GM12878 (cell line): ENCODE measurements around the gene CBX7. TPM values are rescaled to one million over a fixed set of nuclear protein-coding genes. Genes with fewer than 3 reads are reported as not detected.

Source experiments
- CREM ChIP-seq: IDR thresholded peaks from 2 replicates; pipeline ENCODE4 v1.6.1; 2014; ENCODE audit warnings: antibody characterized with exemption, low read depth
- DPF2 ChIP-seq: fragments of 450-650 bp; IDR thresholded peaks from 2 replicates; pipeline ENCODE4 v1.6.1; 2017; ENCODE audit warnings: mild to moderate bottlenecking
- KAT2A ChIP-seq: conservative IDR thresholded peaks from 2 replicates; pipeline ENCODE4 v1.6.1; 2011; ENCODE audit warnings: low read depth, low read length; ENCODE audit not compliant: control insufficient read depth
- MEF2B ChIP-seq: fragments of 450-650 bp; IDR thresholded peaks from 2 replicates; pipeline ENCODE4 v1.6.1; 2018; ENCODE audit warnings: mild to moderate bottlenecking, moderate library complexity; ENCODE audit not compliant: partially characterized antibody, poor library complexity, severe bottlenecking
- NR2C1 ChIP-seq: fragments of 450-650 bp; IDR thresholded peaks from 2 replicates; pipeline ENCODE4 v1.6.1; 2017; ENCODE audit warnings: antibody characterized with exemption, mild to moderate bottlenecking, moderate library complexity
- POLR2AphosphoS5 ChIP-seq: IDR thresholded peaks from 2 replicates; pipeline ENCODE4 v1.6.1; 2011; ENCODE audit warnings: mild to moderate bottlenecking, low read length, inconsistent platforms
- RFX5 ChIP-seq: IDR thresholded peaks from 2 replicates; pipeline ENCODE4 v1.6.1; 2011; ENCODE audit warnings: low read depth, low read length, improper control_type of control experiment
- SRF ChIP-seq, 2 experiments: IDR thresholded peaks; 2 replicates each; pipeline ENCODE4 v1.6.1; 2011; ENCODE audit warnings: low read depth in 2 of 2, low read length in 2 of 2, mild to moderate bottlenecking in 1 of 2, moderate library complexity in 1 of 2
- SUZ12 ChIP-seq: fragments of 200-600 bp; sonication (generic); IDR thresholded peaks from one replicate; pipeline ENCODE4 v1.6.1; 2018; ENCODE audit warnings: antibody characterized with exemption, mild to moderate bottlenecking; ENCODE audit not compliant: unreplicated experiment
- TCF12 ChIP-seq: IDR thresholded peaks from 2 replicates; pipeline ENCODE4 v1.6.1; 2011; ENCODE audit warnings: low read depth, mild to moderate bottlenecking, low read length
- ZNF207 ChIP-seq: fragments of 450-650 bp; IDR thresholded peaks from 2 replicates; pipeline ENCODE4 v1.6.1; 2014; ENCODE audit warnings: antibody characterized with exemption, mild to moderate bottlenecking, borderline replicate concordance
- polyA plus RNA-seq, 11 experiments: library from polyadenylated mRNA; depleted of rRNA in 4 of 11; unstranded in 6 of 11; stranded (reverse) in 5 of 11; fragments of >200 nt; fragmentation: Nextera tagmentation in 4 of 11; fragmentation: Illumina TruSeq in 1 of 11; extraction: Ambion mirVana in 4 of 11; extraction: Trizol in 1 of 11; gene quantifications; 1 replicate in 1 of 11; 2 replicates in 10 of 11; pipeline versions ENCODE4 v1.2.1 to v1.2.3, GENCODE V29; 2011 to 2016; ENCODE audit warnings: inconsistent platforms in 2 of 11, missing spikeins in 2 of 11, low read depth in 1 of 11
- total RNA-seq, 4 experiments: library from RNA; depleted of rRNA in 3 of 4; stranded (reverse); fragments of >200 nt in 3 of 4; fragmentation: Illumina TruSeq in 1 of 4; extraction: Trizol in 1 of 4; gene quantifications; 2 replicates each; pipeline versions ENCODE4 v1.2.1 to v1.2.3, GENCODE V29; 2013 to 2021
- TF ChIP-seq, protein P1 (sequence below): IDR thresholded peaks from 2 replicates; pipeline ENCODE4 v1.6.1; 2012; ENCODE audit warnings: improper control_type of control experiment, low read depth, low read length; ENCODE audit not compliant: insufficient replicate concordance
- TF ChIP-seq, protein P2 (sequence below): IDR thresholded peaks from 2 replicates; pipeline ENCODE4 v1.6.1; 2012; ENCODE audit warnings: low read depth, low read length, improper control_type of control experiment
- TF ChIP-seq, protein P3 (sequence below): fragments of 450-650 bp; IDR thresholded peaks from 2 replicates; pipeline ENCODE4 v1.6.1; 2018; ENCODE audit warnings: borderline replicate concordance, mild to moderate bottlenecking; ENCODE audit not compliant: partially characterized antibody
- TF ChIP-seq, protein P4 (sequence below): IDR thresholded peaks from 2 replicates; pipeline ENCODE4 v1.6.1; 2011; ENCODE audit warnings: borderline replicate concordance, low read depth, mild to moderate bottlenecking, moderate library complexity, low read length; ENCODE audit not compliant: insufficient read depth, poor library complexity, severe bottlenecking

Gene CBX7
- total and polyA plus RNA-seq, 10 of the 15 experiments (the other 5 are each of a cell fraction or from before 2014, with no cell fraction given): 0.18 to 17.2 (median 5.6) TPM

DNA sequence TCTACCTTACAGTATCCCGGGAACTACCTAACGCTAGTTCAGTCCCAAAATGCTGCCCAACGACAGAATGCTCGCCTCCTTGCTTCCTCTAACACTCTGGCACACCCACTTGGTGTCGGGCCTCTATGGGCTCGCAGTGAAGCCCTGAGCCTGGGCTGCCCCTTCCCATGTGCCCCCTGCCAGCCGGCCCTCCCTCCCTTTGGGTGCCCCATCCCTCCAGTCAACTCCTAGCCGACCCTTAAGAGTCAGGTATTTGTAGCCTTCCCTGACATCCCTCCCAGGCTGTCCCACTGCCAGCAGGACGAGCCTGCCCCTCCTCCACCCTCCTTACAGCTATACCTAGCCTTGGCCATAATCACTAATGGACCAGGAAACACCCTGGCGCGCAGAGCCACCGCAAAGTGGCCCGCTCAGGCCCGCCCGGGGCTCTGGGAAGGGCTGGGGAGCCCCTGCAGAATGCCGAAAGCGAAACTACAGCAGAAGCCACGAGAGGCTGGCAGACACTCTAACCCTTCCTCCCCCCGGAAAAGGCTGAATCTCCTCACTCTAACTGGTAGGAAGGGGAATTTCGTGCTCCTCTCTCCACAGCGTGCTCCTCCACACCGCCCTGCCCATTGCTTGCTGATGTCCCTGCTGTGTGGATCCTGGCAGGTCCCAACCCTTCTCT lies 8.2 kb downstream of the CBX7 start (continued):
- TF ChIP-seq, protein P1, sequence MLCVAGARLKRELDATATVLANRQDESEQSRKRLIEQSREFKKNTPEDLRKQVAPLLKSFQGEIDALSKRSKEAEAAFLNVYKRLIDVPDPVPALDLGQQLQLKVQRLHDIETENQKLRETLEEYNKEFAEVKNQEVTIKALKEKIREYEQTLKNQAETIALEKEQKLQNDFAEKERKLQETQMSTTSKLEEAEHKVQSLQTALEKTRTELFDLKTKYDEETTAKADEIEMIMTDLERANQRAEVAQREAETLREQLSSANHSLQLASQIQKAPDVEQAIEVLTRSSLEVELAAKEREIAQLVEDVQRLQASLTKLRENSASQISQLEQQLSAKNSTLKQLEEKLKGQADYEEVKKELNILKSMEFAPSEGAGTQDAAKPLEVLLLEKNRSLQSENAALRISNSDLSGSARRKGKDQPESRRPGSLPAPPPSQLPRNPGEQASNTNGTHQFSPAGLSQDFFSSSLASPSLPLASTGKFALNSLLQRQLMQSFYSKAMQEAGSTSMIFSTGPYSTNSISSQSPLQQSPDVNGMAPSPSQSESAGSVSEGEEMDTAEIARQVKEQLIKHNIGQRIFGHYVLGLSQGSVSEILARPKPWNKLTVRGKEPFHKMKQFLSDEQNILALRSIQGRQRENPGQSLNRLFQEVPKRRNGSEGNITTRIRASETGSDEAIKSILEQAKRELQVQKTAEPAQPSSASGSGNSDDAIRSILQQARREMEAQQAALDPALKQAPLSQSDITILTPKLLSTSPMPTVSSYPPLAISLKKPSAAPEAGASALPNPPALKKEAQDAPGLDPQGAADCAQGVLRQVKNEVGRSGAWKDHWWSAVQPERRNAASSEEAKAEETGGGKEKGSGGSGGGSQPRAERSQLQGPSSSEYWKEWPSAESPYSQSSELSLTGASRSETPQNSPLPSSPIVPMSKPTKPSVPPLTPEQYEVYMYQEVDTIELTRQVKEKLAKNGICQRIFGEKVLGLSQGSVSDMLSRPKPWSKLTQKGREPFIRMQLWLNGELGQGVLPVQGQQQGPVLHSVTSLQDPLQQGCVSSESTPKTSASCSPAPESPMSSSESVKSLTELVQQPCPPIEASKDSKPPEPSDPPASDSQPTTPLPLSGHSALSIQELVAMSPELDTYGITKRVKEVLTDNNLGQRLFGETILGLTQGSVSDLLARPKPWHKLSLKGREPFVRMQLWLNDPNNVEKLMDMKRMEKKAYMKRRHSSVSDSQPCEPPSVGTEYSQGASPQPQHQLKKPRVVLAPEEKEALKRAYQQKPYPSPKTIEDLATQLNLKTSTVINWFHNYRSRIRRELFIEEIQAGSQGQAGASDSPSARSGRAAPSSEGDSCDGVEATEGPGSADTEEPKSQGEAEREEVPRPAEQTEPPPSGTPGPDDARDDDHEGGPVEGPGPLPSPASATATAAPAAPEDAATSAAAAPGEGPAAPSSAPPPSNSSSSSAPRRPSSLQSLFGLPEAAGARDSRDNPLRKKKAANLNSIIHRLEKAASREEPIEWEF: no peak
- TF ChIP-seq KAT2A (no peak), DPF2 (peak; percentile 14; the same call in 1 of the 2 replicates), NR2C1 (no peak), SUZ12 (no peak), RFX5 (no peak), CREM (no peak), SRF (IDR thresholded peaks at IDR 0.05; ENCODE audit: low read depth in 2 of 2, low read length in 2 of 2) (no peak), TCF12 (peak; percentile 21; the same call in 1 of the 2 replicates), POLR2AphosphoS5 (peak; percentile 28; the same call in 1 of the 2 replicates), MEF2B (no peak), ZNF207 (no peak)
- TF ChIP-seq, protein P2, sequence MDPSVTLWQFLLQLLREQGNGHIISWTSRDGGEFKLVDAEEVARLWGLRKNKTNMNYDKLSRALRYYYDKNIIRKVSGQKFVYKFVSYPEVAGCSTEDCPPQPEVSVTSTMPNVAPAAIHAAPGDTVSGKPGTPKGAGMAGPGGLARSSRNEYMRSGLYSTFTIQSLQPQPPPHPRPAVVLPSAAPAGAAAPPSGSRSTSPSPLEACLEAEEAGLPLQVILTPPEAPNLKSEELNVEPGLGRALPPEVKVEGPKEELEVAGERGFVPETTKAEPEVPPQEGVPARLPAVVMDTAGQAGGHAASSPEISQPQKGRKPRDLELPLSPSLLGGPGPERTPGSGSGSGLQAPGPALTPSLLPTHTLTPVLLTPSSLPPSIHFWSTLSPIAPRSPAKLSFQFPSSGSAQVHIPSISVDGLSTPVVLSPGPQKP: no peak
- TF ChIP-seq, protein P3, sequence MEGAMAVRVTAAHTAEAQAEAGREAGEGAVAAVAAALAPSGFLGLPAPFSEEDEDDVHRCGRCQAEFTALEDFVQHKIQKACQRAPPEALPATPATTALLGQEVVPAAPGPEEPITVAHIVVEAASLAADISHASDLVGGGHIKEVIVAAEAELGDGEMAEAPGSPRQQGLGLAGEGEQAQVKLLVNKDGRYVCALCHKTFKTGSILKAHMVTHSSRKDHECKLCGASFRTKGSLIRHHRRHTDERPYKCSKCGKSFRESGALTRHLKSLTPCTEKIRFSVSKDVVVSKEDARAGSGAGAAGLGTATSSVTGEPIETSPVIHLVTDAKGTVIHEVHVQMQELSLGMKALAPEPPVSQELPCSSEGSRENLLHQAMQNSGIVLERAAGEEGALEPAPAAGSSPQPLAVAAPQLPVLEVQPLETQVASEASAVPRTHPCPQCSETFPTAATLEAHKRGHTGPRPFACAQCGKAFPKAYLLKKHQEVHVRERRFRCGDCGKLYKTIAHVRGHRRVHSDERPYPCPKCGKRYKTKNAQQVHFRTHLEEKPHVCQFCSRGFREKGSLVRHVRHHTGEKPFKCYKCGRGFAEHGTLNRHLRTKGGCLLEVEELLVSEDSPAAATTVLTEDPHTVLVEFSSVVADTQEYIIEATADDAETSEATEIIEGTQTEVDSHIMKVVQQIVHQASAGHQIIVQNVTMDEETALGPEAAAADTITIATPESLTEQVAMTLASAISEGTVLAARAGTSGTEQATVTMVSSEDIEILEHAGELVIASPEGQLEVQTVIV: no peak
- TF ChIP-seq, protein P4, sequence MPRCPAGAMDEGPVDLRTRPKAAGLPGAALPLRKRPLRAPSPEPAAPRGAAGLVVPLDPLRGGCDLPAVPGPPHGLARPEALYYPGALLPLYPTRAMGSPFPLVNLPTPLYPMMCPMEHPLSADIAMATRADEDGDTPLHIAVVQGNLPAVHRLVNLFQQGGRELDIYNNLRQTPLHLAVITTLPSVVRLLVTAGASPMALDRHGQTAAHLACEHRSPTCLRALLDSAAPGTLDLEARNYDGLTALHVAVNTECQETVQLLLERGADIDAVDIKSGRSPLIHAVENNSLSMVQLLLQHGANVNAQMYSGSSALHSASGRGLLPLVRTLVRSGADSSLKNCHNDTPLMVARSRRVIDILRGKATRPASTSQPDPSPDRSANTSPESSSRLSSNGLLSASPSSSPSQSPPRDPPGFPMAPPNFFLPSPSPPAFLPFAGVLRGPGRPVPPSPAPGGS: no peak
